GM21619 (cell line): ENCODE measurements around the gene CAMK1.
A peak's percentile ranks its signal among the peaks of the same experiment; 100 is the strongest.

ENCODE experiments used
- ATAC-seq: cut with Tn5 transposase; IDR thresholded peaks from one replicate; pipeline ENCODE4 v1.9.1; 2021; ENCODE audit not compliant: unreplicated experiment

Gene CAMK1

GRCh38 chr3:9743548-9743947 is 26.2 kb downstream of the CAMK1 start:
- no peak for ATAC-seq

DNA sequence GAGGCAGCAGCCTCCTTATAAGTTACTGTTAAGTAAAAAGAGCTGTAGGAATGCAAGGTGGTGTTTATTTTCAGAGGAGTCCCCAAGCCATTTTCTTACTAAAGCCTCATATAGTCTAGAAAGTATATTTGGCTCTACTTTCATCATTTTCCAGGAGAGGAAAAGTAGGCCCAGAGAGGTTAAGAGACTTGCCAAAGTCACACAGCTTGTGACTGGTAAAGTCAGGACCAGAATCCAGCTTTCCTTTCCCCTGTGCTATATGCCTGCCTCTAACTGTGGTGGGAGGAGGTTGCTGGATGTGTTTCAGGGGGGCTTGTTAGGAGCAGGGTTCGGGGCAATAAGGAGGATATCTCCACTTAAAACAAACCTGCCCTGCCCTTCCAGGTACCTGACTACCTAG is 27.2 kb downstream of the CAMK1 start:
- ATAC-seq: no peak

- ATAC-seq: no peak
Observed at GRCh38 chr3:9739181-9739580, 30.6 kb downstream of the CAMK1 start.

GRCh38 chr3:9736831-9737230 is 32.9 kb downstream of the CAMK1 start:
- no peak for ATAC-seq

DNA sequence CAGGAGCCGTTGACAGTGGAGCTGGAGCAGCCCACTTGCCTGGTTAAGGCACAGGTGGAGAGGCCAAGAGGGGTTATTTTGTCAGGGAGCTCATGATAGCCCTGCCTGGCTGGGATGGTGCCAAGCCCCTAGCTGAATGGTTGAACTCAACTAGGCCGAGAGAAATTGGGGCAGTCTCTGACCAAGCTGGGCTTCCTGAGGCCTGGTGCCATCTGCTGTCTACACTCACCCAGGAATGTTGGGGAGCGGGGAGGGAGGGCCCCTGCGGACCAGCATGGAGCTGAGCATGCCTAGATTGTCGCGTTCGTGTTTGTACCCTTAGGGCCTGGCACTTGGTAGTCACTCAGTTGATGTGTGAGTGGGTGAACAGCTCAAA is 37.0 kb downstream of the CAMK1 start:
- ATAC-seq: no peak

GRCh38 chr3:9732080-9732739 is 37.5 kb downstream of the CAMK1 start:
- ATAC-seq: peak; percentile 6

DNA sequence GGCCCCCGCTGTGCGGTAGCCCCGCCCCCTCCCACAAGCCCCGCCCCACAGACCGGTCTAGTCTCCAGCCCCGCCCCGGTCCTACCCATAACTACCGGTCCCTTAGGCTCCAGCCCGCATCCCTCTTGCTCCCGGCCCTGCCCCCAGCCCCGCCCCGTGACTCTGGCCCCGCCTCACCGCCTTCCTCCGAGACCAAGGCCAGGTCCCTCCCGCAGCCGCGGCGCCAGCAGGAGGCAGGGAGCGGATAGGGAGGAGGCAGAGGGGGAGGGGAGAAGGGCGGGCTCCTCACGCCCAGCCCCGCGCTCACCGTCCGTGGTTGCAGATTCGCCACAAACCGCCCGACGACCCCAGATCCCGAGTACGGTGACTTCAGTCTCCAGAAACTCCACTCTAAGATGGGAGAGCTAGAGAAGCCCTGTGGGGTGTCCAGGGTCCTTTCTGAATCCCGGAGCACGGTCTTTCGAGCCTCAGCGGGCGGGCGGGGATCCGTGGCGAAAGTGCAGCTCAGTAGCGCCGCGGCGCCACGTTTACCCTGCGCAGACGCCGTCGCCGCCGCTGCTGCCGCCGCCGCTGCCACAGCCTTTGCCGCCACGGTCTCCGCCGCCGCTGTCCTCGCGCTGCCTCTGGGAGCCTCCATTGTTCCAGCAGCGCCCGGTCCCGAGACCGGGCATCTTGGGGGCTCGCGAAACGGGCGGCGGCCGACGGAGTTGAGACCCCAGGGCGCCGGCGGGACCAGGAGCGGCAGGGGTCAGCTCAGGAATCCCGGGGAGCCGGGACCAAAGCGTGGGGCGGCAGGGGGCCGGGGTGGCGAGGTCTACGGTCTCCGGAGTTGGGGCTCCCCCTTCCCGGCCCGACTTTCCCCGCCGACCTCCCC is 38.3 kb downstream of the CAMK1 start, which contains the start of gene BRPF1:
BRPF1 (plus strand) TSS at position 530 of the 874 bp plus-strand sequence. CDS start 2,406 bp downstream, outside the sequence.
- peak; percentile 92 for ATAC-seq

GRCh38 chr3:9730657-9731205 is 39.0 kb downstream of the CAMK1 start:
- ATAC-seq: peak; percentile 37

GRCh38 chr3:9729419-9729818 is 40.3 kb downstream of the CAMK1 start:
- ATAC-seq: no peak

DNA sequence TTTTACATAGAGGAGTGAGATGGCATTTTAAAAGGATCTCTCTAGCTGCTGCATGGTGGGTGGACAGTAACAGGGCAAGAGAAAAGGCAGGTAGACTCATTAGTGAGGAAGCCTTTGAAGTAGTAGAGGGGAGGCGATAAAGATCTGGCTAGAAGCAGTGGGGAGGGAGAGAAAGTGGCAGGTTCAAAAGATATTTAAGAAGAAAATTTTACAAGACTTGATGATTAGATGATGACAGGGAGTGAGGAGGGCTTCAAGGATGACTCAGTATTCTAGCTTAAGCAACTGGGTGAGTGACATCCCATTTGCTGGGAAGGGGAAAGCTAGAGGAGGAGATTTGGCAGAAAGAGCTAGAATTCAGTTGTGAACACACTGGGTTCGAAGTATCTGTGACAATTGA is 42.0 kb downstream of the CAMK1 start:
- ATAC-seq: no peak

GRCh38 chr3:9727041-9727595 is 42.6 kb downstream of the CAMK1 start:
- ATAC-seq: no peak

GRCh38 chr3:9725775-9726515 is 43.8 kb downstream of the CAMK1 start:
- no peak for ATAC-seq

DNA sequence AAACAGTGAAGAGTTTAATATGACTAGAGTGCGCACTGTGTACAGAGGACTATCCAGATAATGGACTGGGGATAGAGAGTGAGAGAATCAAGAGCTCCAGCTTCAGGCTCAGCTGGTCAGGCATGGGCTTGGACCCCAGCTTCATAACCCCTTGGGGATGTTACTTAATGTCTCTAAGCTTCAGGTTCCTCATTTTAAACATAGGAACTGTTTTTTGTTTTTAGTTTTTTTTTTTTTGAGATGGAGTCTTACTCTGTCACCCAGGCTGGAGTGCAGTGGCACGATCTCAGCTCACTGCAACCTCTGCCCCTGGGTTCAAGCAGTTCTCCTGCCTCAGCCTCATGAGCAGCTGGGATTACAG is 48.1 kb downstream of the CAMK1 start:
- no peak for ATAC-seq

DNA sequence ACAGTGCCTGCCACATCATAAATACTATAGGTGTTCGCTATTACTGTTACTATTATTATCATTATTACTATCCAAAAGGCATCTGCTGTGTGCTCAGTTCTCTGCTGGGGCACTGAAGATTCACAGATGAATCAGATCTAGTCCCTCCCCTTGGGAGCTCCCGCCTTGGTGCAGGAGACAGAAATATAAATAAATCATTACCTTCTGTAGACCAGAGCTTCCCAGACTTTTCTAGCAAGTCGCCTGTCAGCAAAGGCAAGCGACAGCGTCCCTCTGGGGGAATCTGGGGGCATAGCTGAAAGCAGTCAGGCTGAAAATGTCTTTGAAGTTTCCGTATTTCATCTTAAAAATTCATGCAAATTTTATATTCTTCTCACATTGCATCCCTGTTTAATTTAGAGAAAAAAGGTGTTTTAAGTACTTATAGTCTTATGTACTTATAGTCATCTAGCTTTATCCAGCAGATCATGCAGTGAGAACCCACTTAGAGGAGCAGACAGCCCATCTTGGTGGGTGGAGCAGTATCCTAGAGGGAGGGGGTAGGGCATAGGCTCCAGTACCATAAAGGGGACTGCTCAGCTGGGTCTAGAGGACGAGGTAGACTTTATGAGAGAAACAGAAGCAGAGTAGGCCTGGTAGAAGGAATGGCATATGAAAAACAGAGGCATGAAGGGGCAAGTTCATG is 48.6 kb downstream of the CAMK1 start:
- no peak for ATAC-seq

DNA sequence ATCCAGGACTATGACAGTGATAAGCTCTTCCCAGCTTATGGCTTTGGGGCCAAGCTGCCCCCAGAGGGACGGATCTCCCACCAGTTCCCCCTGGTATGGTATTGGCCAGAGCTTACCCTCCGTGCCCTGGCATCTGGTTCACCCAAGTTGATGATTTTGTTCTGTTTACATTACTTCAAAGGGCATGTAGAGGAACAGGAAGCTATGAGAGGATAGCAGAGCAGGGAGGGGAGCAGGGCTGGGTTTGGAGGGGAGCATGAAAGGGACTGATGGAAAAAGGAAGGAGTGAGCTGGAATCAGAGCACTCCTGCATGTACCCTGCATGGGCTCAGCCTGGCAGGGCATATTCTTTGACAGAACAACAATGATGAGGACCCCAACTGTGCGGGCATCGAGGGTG is 51.6 kb downstream of the CAMK1 start:
- no peak for ATAC-seq

GRCh38 chr3:9717563-9717962 is 52.2 kb downstream of the CAMK1 start:
- no peak for ATAC-seq

DNA sequence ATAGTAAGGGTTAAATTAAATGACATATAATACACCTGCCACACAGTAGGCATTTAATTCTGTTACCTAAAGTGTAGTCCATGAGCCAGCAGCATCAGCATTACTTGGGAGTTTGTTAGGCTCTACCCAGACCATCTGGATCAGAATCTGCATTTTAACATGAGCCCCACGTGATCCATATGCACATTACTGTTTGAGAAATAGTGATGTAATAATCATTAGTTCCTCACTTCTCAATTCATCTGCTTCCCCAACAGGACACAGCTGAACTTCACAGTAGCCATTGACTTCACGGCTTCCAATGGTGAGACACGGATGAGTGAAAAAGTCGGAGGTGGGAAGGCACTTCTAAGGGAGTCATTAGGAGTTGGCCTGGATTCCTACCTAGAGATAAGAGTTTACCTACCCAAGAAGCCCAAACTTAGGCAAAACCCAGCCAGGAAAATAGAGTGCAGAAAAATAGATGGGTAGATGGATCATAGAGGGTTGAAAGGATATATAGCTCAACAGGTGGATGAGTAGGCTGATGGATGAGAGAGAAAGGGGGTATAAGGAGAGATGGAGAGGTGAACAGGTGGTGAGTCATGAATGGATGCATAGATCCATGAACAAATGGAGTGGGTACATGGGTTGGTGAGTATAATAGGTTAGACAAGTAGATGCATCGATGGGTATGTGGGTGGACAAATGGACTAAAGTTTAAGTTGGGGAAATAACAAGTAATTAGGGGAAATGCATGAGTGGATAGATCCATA is 52.8 kb downstream of the CAMK1 start:
- ATAC-seq: no peak

GRCh38 chr3:9715764-9716437 is 53.8 kb downstream of the CAMK1 start:
- ATAC-seq: no peak

DNA sequence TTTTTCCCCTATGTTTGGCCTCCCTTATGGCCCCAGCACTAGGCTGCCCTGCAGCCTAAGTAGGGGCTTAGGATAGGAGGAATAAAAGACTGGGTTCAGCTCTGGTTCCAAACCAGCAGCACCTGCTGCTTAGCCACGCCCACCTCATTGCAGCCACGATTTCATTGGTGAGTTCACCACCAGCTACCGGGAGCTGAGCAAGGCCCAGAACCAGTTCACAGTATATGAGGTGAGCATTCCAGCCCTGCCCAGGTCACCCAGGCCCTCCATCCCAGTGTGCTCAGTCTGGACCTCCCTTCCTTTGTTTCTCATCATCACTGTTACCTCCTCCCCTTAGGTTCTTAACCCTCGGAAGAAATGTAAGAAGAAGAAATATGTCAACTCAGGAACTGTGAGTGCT is 54.6 kb downstream of the CAMK1 start:
- no peak for ATAC-seq
